GM12864 (cell line): ENCODE data around the gene LRP4.
"Not testable (repeated sequence)": the region's sequence is repeated elsewhere in the genome, so short reads cannot be mapped to it uniquely, and the experiment has no call there.

Source experiments
- DNase-seq: peaks from one replicate; pipeline ENCODE4 v3.0.0-alpha.2; 2011; ENCODE audit warnings: low read depth
- H3K4me3 ChIP-seq: 2 replicates; pipeline ENCODE4 v1.5.1; 2011; ENCODE audit warnings: mild to moderate bottlenecking, low read depth, low read length, control low read depth
- CTCF ChIP-seq: IDR thresholded peaks from 2 replicates; pipeline ENCODE4 v1.5.1; 2011; ENCODE audit warnings: low read depth, mild to moderate bottlenecking, moderate library complexity, low read length, control low read depth, inconsistent platforms; ENCODE audit errors: missing control alignments

The LRP4 gene

GRCh38 chr11:46944356-46945075 lies 26.2 kb upstream of the LRP4 start:
- no peak for TF ChIP-seq CTCF
- DNase-seq = no peak
- no peak overlapping the region for H3K4me3 ChIP-seq

GRCh38 chr11:46942172-46942571 lies 23.8 kb upstream of the LRP4 start:
- TF ChIP-seq CTCF = no peak
- DNase-seq = no peak
- no peak overlapping the region for H3K4me3 ChIP-seq

GRCh38 chr11:46936138-46937110 lies 18.1 kb upstream of the LRP4 start, which contains the start of gene CSTPP1:
CSTPP1 (plus strand) TSS chr11:46936761; CDS start chr11:46936806, 45 bp downstream.
- DNase-seq = peak; percentile 89
- TF ChIP-seq CTCF = no peak
- peak within 1 kb of the TSS; percentile 74 for H3K4me3 ChIP-seq

DNA sequence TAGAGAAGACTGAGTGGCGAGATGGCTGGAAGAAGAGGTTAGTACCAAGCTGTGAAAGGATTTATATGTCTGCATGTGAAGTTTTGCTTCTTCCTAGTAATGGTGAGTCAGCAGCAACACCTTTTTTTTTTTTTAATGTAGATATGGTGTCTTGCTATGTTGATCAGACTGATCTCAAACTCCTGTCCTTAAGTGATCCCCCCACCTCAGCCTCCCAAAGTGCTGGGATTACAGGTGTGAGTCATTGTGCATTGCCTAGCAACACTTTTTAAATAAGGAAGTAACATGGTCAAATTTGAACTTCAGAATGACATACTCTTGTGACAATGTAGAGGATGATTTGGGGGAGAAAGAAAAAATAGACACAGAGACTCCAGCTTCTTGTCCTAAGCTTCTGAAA lies 11.7 kb upstream of the LRP4 start:
- H3K4me3 ChIP-seq = no peak overlapping the region
- no peak for TF ChIP-seq CTCF
- no peak for DNase-seq

DNA sequence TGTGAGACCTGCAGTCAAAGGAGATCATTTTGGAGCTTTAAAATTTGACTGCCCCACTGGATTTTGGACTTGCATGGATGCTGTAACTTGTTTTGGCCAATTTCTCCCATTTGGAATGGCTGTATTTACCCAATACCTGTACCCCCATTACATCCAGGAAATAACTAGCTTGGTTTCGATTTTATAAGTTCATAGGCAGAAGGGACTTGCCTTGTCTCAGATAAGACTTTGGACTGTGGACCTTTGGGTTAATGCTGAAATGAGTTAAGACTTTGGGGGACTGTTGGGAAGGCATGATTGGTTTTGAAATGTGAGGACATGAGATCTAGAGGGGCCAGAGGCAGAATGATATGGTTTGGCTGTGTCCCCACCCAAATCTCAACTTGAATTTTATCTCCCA lies 10.4 kb upstream of the LRP4 start:
- DNase-seq, H3K4me3 ChIP-seq: not testable (repeated sequence)

- DNase-seq = not testable (repeated sequence)
Observed at GRCh38 chr11:46927928-46928327, 9.6 kb upstream of the LRP4 start.

DNA sequence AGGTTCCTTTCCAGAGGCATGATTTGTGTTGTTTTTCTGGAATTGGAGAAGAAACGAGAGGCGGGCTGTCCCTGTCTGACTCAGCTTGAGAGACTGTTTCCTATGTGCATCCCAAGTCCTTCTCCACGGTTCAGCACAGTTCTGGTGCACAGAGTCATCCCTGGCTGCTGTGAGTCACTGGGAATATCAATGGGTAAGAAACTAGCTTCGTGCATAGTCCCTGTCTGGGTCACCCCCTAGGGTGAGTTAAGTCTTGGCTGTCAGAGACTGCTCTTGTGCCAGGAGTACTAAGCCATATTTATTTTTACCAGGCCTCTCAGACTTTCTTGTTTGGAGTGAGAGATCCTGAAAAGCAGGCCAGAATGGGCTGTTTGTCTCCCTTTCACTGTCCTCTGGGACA lies 2.4 kb upstream of the LRP4 start:
- H3K4me3 ChIP-seq = no peak overlapping the region
- TF ChIP-seq CTCF = no peak
- DNase-seq = no peak

More at GRCh38 chr11:46927928-46928327, 9.6 kb upstream of the LRP4 start:
- H3K4me3 ChIP-seq = not testable (repeated sequence)
